ENCODE data around the gene MRPL2. TPM values are rescaled to one million over a fixed set of nuclear protein-coding genes. Genes with fewer than 3 reads are reported as not detected.

The MRPL2 gene
- 19.1 and 26.5 TPM in 2 replicates for total RNA-seq

DNA sequence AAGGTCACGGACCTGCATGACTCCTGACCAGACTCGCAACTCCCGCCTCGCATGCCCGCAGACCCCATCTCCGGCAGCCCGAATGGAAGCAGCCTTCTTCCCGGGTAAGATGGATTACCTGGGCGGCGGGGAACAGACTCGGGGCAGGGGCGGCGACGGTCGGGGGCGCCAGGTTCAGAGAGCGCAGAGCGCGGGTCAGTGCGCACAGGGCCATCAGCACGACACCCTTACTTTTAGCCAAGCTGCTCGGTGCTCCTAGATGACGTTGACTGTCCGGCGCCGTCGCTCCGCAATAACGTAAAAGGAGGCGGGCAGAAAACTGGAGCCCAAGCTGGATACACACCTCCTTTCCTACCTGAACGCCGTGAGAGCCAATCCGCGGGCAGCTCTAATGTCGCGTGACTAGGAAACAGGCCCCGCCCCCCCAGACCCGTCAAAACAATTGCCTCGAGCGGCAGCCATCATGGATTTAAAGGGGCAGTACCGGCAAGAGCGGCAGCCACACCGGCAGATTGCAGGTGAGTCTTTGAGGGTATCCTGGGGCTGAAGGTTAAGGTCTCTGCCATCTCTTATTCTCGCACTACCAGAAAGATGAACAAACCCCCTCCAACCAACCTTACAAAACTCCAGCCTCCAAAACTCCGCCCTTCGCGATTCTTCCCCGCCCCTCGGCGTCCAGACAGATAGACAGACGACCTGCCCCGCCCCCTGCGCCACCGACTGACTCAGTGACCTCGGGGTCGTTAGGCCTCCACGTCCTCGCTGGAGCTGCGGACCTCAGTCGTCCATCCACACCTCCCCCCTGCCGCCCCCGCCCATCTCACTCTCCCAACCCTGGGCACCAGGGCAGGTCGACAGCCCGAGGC lies at the start of gene MRPL2, which contains the start of gene KLC4:
TSS of gene MRPL2 (minus strand) at position 267 of the 866 bp plus-strand sequence. CDS start at position 214, 53 bp downstream.
TSS of gene KLC4 (plus strand) at position 464 of the 866 bp plus-strand sequence. CDS start 1,705 bp downstream, outside the sequence.

DNA sequence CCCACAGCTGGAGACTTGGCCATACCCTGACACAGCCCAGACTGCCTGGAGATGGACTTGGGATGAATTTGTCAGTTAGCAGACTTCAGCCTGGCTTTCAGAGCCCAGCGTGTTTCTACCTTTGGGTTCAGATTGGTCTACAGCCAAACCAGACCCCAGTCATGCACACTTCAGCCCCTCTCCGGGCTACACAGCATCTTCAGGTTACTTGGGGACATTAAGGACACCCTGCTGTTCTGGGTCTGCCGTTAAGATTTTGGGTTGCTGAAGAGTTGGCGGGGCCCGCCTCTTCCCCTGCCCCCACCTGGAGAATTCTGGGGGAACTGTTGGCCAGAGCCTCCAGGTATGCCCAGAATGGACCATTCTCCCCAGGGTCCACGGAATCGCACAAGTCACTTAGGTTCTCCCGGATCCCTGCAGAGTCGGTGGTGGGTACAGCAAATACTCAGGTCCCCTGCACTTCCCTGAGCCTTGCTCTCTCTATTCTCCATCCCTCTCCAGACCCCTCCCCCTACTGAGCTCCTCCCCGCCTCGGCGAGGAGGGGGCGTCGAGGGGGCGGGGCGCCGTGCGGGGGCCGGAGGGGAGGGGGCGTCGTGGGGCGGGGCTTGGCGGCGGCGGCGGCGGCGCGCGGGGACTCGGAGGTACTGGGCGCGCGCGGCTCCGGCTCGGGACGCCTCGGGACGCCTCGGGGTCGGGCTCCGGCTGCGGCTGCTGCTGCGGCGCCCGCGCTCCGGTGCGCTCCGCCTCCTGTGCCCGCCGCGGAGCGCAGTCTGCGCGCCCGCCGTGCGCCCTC lies 16.6 kb upstream of the MRPL2 start, which contains the start of gene PTK7:
TSS of gene PTK7 (plus strand) at position 645 of the 794 bp plus-strand sequence. CDS start 175 bp downstream, outside the sequence.

GRCh38 chr6:43053545-43054205 lies 5.6 kb downstream of the MRPL2 start, which contains the start of gene CUL7:
CUL7 (minus strand) TSS chr6:43053851; CDS start chr6:43052788, 1,063 bp downstream.

DNA sequence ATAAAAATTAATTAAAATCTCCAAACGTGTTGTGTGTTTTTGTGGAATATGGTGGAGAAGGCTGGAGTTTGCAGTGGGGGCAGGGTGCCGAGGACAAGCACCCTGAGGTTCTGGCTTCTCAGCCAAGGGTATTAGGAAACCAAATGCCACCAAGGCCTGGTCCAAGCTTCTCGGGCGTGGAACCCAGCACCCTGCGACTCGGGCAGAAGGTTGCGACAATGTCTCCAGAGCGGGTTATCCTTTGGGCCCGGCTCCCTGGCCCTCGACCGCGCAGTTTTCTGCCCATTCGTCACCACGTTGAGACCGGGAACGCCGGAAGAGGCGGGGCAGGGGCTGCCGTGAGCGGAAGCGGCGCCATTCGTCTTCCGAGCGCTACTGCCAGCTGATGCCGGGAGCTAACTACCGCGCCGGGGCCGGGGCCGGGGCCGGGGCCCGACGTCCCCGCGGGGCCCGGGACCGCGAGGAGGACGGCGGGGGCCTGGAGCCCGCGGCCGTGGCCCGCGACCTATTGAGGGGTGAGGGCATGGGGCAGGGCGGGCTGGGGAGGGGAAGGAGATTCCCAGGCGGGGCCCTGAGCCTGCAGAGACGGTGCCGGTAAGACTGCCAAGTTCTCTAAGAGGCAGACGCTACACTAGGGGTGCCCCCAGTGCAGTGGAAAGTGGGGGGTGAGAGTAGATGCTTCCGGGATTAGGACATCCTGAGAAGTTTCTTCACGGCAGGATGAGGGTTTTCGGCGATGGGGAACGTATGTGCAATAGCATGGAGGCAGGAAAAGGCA lies 37.8 kb downstream of the MRPL2 start, which contains the start of gene RRP36:
TSS of gene RRP36 (plus strand) at position 354 of the 778 bp plus-strand sequence. CDS start at position 386, 32 bp downstream.

DNA sequence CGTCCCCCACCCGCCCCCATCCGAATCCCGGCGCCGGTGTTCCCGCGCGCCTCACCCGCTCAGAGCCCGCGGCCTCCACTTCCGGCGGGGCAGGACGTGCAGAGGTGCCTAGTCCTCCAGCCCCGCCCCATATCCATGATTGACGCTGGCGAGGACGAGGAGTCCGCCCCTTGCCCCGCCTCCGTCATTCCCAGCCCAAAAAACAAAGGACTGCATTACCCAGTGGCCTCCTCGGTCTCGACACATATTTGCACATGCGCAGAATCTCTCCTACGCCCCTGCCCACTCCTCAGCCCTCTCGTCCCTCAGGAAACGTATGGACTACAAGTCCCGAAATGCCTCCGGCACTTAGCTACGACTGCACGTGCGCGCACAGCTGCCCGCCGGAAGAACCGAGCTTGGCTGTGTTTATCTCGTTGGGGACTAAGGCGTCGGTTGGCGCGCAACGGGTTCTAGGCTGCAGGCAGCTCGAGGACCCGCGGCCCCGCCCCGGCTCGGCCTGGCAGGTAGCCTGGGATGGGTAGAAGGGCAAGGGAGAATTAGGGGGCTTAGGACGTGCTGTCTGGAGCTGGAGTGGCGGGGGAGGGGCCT lies 45.3 kb downstream of the MRPL2 start, which contains the start of the genes KLHDC3 and MEA1:
TSS of gene KLHDC3 (plus strand) at position 407 of the 591 bp plus-strand sequence. CDS start 2,944 bp downstream, outside the sequence.
TSS of gene MEA1 (minus strand) at position 104 of the 591 bp plus-strand sequence. CDS start 133 bp downstream, outside the sequence.

Other genes starting within 250 kb of the MRPL2 start
- 148 and 153 TPM in 2 replicates for gene RPL7L1, start 179.8 kb downstream of the MRPL2 start, total RNA-seq
- not detected in 2 replicates for gene PTCRA, start 143.4 kb downstream of the MRPL2 start, total RNA-seq
- gene CNPY3, start 130.0 kb downstream of the MRPL2 start, total RNA-seq = 24.6 and 28.4 TPM in 2 replicates
- gene GNMT, start 98.7 kb downstream of the MRPL2 start, total RNA-seq = 0.33 TPM in 1 of 2 replicates, not detected in the other
- 11.8 and 20.3 TPM in 2 replicates for gene PEX6, start 80.3 kb downstream of the MRPL2 start, total RNA-seq
- 44.0 and 50.3 TPM in 2 replicates for gene PPP2R5D, start 74.9 kb downstream of the MRPL2 start, total RNA-seq
- gene MEA1, start 45.5 kb downstream of the MRPL2 start, total RNA-seq = 45.5 and 46.4 TPM in 2 replicates
- gene KLHDC3, start 45.2 kb downstream of the MRPL2 start, total RNA-seq = 129 and 137 TPM in 2 replicates
- gene RRP36, start 37.8 kb downstream of the MRPL2 start, total RNA-seq = 102 and 110 TPM in 2 replicates
- 26.7 and 50.0 TPM in 2 replicates for gene CUL7, start 5.6 kb downstream of the MRPL2 start, total RNA-seq
- gene KLC4, start 197 bp upstream of the MRPL2 start, total RNA-seq = 15.9 and 17.0 TPM in 2 replicates
- 12.0 and 35.6 TPM in 2 replicates for gene PTK7, start 16.9 kb upstream of the MRPL2 start, total RNA-seq
- gene SRF, start 111.8 kb upstream of the MRPL2 start, total RNA-seq = 24.8 TPM in 2 replicates
- 24.9 and 31.7 TPM in 2 replicates for gene CUL9, start 122.8 kb upstream of the MRPL2 start, total RNA-seq
- 30.8 and 45.7 TPM in 2 replicates for gene DNPH1, start 170.0 kb upstream of the MRPL2 start, total RNA-seq
- 0.10 TPM in 1 of 2 replicates, not detected in the other for gene TTBK1, start 184.0 kb upstream of the MRPL2 start, total RNA-seq
- gene SLC22A7, start 238.8 kb upstream of the MRPL2 start, total RNA-seq = not detected in 2 replicates
- not detected in 2 replicates for gene CRIP3, start 249.4 kb upstream of the MRPL2 start, total RNA-seq

Data from vein endothelial cell (primary cell).